ENCODE measurements around the gene GAST. TPM values are rescaled to one million over a fixed set of nuclear protein-coding genes. Genes with fewer than 3 reads are reported as not detected.

The GAST gene
- total and polyA plus RNA-seq, 2 experiments from 2014 or later = not detected

DNA sequence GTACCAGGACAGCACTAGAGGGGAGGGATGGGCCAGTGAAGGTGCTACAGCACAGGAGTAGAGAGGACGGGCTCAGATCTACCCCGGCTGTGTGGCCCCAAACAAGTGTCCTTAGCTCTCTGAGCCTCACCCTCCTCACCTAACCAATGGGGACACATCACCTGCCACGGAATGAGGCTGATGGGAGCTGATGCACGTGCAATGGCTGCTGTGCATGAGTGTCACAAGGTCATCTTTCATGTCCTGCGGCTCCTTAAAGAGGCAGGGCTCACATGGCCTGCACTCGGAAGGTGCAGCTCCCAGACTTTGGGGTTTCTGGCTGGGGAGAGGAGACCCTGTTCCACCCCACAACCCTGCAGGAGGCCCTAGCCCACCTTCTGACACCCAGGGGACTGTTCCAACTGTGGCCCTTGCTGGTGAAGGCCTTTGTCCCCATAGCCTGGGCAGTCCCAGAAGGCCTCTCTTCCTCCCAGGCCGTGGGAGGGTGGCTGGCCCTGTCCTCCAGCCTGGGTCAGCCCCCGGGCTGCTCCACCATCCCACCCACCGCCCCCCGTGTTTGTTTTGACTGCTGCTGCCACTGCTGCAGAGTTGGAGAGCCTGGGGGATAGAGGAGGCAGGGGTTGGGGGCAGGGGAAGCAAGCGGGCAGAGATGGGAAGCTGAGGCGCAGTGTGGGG, 11.8 kb downstream of the GAST start (continued):
- TF ChIP-seq, protein P1, sequence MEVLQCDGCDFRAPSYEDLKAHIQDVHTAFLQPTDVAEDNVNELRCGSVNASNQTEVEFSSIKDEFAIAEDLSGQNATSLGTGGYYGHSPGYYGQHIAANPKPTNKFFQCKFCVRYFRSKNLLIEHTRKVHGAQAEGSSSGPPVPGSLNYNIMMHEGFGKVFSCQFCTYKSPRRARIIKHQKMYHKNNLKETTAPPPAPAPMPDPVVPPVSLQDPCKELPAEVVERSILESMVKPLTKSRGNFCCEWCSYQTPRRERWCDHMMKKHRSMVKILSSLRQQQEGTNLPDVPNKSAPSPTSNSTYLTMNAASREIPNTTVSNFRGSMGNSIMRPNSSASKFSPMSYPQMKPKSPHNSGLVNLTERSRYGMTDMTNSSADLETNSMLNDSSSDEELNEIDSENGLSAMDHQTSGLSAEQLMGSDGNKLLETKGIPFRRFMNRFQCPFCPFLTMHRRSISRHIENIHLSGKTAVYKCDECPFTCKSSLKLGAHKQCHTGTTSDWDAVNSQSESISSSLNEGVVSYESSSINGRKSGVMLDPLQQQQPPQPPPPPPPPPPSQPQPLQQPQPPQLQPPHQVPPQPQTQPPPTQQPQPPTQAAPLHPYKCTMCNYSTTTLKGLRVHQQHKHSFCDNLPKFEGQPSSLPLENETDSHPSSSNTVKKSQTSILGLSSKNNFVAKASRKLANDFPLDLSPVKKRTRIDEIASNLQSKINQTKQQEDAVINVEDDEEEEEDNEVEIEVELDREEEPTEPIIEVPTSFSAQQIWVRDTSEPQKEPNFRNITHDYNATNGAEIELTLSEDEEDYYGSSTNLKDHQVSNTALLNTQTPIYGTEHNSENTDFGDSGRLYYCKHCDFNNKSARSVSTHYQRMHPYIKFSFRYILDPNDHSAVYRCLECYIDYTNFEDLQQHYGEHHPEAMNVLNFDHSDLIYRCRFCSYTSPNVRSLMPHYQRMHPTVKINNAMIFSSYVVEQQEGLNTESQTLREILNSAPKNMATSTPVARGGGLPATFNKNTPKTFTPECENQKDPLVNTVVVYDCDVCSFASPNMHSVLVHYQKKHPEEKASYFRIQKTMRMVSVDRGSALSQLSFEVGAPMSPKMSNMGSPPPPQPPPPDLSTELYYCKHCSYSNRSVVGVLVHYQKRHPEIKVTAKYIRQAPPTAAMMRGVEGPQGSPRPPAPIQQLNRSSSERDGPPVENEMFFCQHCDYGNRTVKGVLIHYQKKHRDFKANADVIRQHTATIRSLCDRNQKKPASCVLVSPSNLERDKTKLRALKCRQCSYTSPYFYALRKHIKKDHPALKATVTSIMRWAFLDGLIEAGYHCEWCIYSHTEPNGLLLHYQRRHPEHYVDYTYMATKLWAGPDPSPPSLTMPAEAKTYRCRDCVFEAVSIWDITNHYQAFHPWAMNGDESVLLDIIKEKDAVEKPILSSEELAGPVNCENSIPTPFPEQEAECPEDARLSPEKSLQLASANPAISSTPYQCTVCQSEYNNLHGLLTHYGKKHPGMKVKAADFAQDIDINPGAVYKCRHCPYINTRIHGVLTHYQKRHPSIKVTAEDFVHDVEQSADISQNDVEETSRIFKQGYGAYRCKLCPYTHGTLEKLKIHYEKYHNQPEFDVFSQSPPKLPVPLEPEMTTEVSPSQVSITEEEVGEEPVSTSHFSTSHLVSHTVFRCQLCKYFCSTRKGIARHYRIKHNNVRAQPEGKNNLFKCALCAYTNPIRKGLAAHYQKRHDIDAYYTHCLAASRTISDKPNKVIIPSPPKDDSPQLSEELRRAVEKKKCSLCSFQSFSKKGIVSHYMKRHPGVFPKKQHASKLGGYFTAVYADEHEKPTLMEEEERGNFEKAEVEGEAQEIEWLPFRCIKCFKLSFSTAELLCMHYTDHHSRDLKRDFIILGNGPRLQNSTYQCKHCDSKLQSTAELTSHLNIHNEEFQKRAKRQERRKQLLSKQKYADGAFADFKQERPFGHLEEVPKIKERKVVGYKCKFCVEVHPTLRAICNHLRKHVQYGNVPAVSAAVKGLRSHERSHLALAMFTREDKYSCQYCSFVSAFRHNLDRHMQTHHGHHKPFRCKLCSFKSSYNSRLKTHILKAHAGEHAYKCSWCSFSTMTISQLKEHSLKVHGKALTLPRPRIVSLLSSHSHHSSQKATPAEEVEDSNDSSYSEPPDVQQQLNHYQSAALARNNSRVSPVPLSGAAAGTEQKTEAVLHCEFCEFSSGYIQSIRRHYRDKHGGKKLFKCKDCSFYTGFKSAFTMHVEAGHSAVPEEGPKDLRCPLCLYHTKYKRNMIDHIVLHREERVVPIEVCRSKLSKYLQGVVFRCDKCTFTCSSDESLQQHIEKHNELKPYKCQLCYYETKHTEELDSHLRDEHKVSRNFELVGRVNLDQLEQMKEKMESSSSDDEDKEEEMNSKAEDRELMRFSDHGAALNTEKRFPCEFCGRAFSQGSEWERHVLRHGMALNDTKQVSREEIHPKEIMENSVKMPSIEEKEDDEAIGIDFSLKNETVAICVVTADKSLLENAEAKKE (CRISPR knock-in tag; IDR thresholded peaks at IDR 0.05) = no peak
- TF ChIP-seq, protein P2, sequence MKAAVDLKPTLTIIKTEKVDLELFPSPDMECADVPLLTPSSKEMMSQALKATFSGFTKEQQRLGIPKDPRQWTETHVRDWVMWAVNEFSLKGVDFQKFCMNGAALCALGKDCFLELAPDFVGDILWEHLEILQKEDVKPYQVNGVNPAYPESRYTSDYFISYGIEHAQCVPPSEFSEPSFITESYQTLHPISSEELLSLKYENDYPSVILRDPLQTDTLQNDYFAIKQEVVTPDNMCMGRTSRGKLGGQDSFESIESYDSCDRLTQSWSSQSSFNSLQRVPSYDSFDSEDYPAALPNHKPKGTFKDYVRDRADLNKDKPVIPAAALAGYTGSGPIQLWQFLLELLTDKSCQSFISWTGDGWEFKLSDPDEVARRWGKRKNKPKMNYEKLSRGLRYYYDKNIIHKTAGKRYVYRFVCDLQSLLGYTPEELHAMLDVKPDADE (IDR thresholded peaks at IDR 0.05) = no peak
- TF ChIP-seq EZH2 (IDR thresholded peaks at IDR 0.05; ENCODE audit: low read depth, unreplicated experiment) = no peak
- TF ChIP-seq, protein P3, sequence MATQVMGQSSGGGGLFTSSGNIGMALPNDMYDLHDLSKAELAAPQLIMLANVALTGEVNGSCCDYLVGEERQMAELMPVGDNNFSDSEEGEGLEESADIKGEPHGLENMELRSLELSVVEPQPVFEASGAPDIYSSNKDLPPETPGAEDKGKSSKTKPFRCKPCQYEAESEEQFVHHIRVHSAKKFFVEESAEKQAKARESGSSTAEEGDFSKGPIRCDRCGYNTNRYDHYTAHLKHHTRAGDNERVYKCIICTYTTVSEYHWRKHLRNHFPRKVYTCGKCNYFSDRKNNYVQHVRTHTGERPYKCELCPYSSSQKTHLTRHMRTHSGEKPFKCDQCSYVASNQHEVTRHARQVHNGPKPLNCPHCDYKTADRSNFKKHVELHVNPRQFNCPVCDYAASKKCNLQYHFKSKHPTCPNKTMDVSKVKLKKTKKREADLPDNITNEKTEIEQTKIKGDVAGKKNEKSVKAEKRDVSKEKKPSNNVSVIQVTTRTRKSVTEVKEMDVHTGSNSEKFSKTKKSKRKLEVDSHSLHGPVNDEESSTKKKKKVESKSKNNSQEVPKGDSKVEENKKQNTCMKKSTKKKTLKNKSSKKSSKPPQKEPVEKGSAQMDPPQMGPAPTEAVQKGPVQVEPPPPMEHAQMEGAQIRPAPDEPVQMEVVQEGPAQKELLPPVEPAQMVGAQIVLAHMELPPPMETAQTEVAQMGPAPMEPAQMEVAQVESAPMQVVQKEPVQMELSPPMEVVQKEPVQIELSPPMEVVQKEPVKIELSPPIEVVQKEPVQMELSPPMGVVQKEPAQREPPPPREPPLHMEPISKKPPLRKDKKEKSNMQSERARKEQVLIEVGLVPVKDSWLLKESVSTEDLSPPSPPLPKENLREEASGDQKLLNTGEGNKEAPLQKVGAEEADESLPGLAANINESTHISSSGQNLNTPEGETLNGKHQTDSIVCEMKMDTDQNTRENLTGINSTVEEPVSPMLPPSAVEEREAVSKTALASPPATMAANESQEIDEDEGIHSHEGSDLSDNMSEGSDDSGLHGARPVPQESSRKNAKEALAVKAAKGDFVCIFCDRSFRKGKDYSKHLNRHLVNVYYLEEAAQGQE (IDR thresholded peaks at IDR 0.05; ENCODE audit: unreplicated experiment) = no peak
- TF ChIP-seq EZH2phosphoT487 (IDR thresholded peaks at IDR 0.05; ENCODE audit: unreplicated experiment) = no peak
- no peak for TF ChIP-seq JUNB (IDR thresholded peaks at IDR 0.05; ENCODE audit: unreplicated experiment)
- TF ChIP-seq STAT1 (IDR thresholded peaks at IDR 0.05; ENCODE audit: unreplicated experiment) = no peak

Measured in GM23338 (cell line).